Neural crest cell (in vitro differentiated cells): ENCODE measurements around the gene RASGEF1C. TPM values are rescaled to one million over a fixed set of nuclear protein-coding genes. Genes with fewer than 3 reads are reported as not detected.

Experiments
- DNase-seq: peaks from one replicate; pipeline ENCODE4 v3.0.0; 2021; ENCODE audit warnings: low read depth, mixed read lengths, low spot score
- H3K27ac Mint-ChIP-seq: one replicate; pipeline ENCODE4 v1.8.0; 2021; ENCODE audit warnings: mild to moderate bottlenecking, mixed read lengths; ENCODE audit not compliant: unreplicated experiment
- H3K27me3 Mint-ChIP-seq: 2 replicates; pipeline ENCODE4 v1.8.0; 2021; ENCODE audit warnings: low read depth, mild to moderate bottlenecking, mixed read lengths
- H3K36me3 Mint-ChIP-seq: 2 replicates; pipeline ENCODE4 v1.8.0; 2021; ENCODE audit warnings: low read depth, mild to moderate bottlenecking, mixed read lengths
- H3K4me1 Mint-ChIP-seq: 2 replicates; pipeline ENCODE4 v1.8.0; 2021; ENCODE audit warnings: mixed read lengths
- H3K4me3 Mint-ChIP-seq: one replicate; pipeline ENCODE4 v1.8.0; 2021; ENCODE audit warnings: mild to moderate bottlenecking, mixed read lengths
- H3K9me3 Mint-ChIP-seq: 2 replicates; pipeline ENCODE4 v1.8.0; 2021; ENCODE audit warnings: mixed read lengths
- total RNA-seq: library from RNA; stranded (reverse); gene quantifications from 2 replicates; pipeline ENCODE4 v1.2.1, GENCODE V29; 2021
- TF ChIP-seq, protein P1 (sequence below): fragments of 200-600 bp; sonication (generic); conservative IDR thresholded peaks from 2 replicates; pipeline ENCODE4 v1.5.0; 2021; ENCODE audit warnings: antibody characterized with exemption, mild to moderate bottlenecking

Gene RASGEF1C
- total RNA-seq, 1 donor from 2014 or later = 1.7 TPM

GRCh38 chr5:180112181-180112861 lies 96.7 kb downstream of the RASGEF1C start:
- H3K27ac Mint-ChIP-seq = no peak overlapping the region
- H3K4me3 Mint-ChIP-seq = no peak overlapping the region
- TF ChIP-seq, protein P1, sequence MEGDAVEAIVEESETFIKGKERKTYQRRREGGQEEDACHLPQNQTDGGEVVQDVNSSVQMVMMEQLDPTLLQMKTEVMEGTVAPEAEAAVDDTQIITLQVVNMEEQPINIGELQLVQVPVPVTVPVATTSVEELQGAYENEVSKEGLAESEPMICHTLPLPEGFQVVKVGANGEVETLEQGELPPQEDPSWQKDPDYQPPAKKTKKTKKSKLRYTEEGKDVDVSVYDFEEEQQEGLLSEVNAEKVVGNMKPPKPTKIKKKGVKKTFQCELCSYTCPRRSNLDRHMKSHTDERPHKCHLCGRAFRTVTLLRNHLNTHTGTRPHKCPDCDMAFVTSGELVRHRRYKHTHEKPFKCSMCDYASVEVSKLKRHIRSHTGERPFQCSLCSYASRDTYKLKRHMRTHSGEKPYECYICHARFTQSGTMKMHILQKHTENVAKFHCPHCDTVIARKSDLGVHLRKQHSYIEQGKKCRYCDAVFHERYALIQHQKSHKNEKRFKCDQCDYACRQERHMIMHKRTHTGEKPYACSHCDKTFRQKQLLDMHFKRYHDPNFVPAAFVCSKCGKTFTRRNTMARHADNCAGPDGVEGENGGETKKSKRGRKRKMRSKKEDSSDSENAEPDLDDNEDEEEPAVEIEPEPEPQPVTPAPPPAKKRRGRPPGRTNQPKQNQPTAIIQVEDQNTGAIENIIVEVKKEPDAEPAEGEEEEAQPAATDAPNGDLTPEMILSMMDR = no peak
- peaks cover 3% of the 10 kb centered on the region for H3K9me3 Mint-ChIP-seq
- DNase-seq = no peak
- H3K4me1 Mint-ChIP-seq = peaks cover 17% of the 10 kb centered on the region
- no peaks in the 10 kb centered on the region for H3K27me3 Mint-ChIP-seq
- H3K36me3 Mint-ChIP-seq = peaks cover 4% of the 10 kb centered on the region

DNA sequence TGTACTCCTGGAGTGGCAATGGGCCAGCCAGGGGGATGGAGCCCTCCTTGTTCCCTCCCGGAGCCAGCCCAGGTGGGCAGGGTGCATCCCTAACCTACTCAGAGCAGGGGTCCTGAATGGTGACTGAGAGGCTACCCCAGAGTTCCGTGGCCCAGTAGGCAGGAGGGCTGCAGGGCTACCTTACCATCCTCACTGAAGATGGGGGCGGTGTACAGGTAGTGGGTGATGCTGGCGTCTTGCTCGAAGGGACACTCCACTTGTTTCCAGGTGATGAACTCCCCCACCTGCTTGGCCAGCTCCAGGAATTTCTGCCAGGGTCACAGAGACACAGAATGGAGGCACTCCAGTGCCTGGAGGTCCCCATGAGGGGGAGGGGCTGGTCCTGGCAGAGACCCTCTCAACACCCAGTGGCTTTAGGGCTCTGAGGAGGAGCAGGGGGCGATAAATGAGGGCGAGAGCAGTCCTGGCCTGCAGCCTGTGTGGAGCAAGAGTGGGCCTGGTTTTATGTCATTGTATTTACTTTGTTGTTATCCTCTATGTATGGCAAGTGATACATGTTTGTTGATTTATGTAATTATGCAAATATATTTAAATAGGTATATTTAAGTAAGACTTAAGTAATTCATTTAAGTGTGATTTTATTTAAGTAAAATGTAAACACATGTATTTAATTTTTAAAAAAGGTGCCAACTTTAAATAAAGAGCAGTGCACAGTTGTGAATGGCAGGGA lies 97.6 kb downstream of the RASGEF1C start:
- Mint-ChIP-seq H3K9me3 (peaks cover 6% of the 10 kb centered on the region), H3K27ac (no peak overlapping the region), H3K4me3 (no peak overlapping the region), H3K36me3 (peaks cover 6% of the 10 kb centered on the region), H3K4me1 (peaks cover 13% of the 10 kb centered on the region), H3K27me3 (no peaks in the 10 kb centered on the region)
- TF ChIP-seq, protein P1 = no peak
- DNase-seq = no peak

DNA sequence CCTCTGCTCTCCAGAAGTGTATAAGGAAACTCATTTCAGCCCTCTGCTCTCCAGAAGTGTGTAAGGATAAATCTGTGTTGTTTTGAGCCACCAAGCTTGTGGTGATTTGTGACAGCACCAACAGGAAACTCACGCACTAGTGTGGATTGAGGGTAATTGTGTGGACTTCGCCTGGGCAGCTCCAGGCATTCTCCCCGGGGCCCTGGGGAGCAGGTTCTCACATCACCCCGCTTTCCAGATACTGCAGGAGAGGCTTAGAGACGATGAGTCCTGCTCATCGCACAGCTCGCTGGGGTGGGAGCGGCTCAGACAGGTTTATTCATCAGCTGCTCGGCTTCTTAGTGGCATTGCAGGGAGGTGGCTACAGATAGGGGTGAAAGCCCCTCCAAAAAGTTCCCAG lies 99.1 kb downstream of the RASGEF1C start:
- Mint-ChIP-seq H3K36me3 (peaks cover 8% of the 10 kb centered on the region), H3K9me3 (peaks cover 10% of the 10 kb centered on the region), H3K27ac (no peak overlapping the region), H3K27me3 (no peaks in the 10 kb centered on the region), H3K4me1 (no peaks in the 10 kb centered on the region), H3K4me3 (no peak overlapping the region)
- DNase-seq = no peak
- TF ChIP-seq, protein P1 = no peak

- Mint-ChIP-seq H3K27me3 (no peaks in the 10 kb centered on the region), H3K9me3 (peaks cover 10% of the 10 kb centered on the region), H3K4me1 (no peaks in the 10 kb centered on the region), H3K36me3 (peaks cover 8% of the 10 kb centered on the region), H3K4me3 (no peak overlapping the region), H3K27ac (no peak overlapping the region)
- no peak for DNase-seq
- TF ChIP-seq, protein P1 = no peak
Observed at GRCh38 chr5:180107005-180107404, 102.0 kb downstream of the RASGEF1C start.

GRCh38 chr5:180105827-180106312 lies 103.1 kb downstream of the RASGEF1C start:
- peak overlapping the region; percentile 6 for H3K27ac Mint-ChIP-seq
- no peaks in the 10 kb centered on the region for H3K27me3 Mint-ChIP-seq
- H3K4me3 Mint-ChIP-seq = no peak overlapping the region
- TF ChIP-seq, protein P1 = no peak
- peaks cover 8% of the 10 kb centered on the region for H3K36me3 Mint-ChIP-seq
- peaks cover 10% of the 10 kb centered on the region for H3K9me3 Mint-ChIP-seq
- no peaks in the 10 kb centered on the region for H3K4me1 Mint-ChIP-seq
- DNase-seq = no peak
